ENCODE data around the gene RXFP1. TPM values are rescaled to one million over a fixed set of nuclear protein-coding genes. Genes with fewer than 3 reads are reported as not detected.
"Not testable (repeated sequence)": the region's sequence is repeated elsewhere in the genome, so short reads cannot be mapped to it uniquely, and the experiment has no call there.

The RXFP1 gene
- total RNA-seq, 1 experiment from 2014 or later, result not detected

DNA sequence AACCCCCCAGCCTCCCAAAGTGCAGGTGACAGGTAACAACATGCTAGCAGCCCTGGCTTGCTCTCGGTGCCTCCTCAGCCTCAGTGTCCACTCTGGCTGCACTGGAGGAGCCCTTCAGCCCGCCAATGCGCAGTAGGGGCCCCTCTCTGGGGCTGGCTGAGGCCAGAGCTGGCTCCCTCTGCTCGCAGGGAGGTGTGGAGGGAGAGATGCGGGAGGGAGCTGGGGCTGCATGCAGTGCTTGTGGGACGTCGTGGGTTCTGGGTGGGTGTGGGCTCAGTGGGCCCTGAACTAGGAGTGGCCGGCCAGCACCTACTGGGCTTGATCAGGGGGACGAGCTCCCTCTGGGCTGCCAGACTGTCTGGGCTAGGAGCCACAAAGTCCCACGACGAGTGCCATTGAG is 135.6 kb downstream of the RXFP1 start:
- Histone ChIP-seq H3K36me3 (ENCODE audit: control insufficient read depth, insufficient read depth, low read length) (no peaks in the 10 kb centered on the region), H3K4me1 (ENCODE audit: control insufficient read depth, insufficient read depth, low read length) (no peaks in the 10 kb centered on the region), H3K9me3 (ENCODE audit: control insufficient read depth, insufficient read depth, low read depth, low read length) (no peaks in the 10 kb centered on the region), H3K27me3 (ENCODE audit: control insufficient read depth, insufficient read depth, low read length) (no peaks in the 10 kb centered on the region), H3K27ac (ENCODE audit: low read length) (no peak overlapping the region), H3K4me3 (ENCODE audit: low read depth in 2 of 2, low read length in 2 of 2) (no peak overlapping the region)
- no peak for TF ChIP-seq POLR2AphosphoS5 (IDR thresholded peaks at IDR 0.05; ENCODE audit: low read depth, low read length)
- no peak for TF ChIP-seq SIN3A (IDR thresholded peaks at IDR 0.05; ENCODE audit: borderline replicate concordance, insufficient read depth, low read depth, low read length)
- TF ChIP-seq, protein P1, sequence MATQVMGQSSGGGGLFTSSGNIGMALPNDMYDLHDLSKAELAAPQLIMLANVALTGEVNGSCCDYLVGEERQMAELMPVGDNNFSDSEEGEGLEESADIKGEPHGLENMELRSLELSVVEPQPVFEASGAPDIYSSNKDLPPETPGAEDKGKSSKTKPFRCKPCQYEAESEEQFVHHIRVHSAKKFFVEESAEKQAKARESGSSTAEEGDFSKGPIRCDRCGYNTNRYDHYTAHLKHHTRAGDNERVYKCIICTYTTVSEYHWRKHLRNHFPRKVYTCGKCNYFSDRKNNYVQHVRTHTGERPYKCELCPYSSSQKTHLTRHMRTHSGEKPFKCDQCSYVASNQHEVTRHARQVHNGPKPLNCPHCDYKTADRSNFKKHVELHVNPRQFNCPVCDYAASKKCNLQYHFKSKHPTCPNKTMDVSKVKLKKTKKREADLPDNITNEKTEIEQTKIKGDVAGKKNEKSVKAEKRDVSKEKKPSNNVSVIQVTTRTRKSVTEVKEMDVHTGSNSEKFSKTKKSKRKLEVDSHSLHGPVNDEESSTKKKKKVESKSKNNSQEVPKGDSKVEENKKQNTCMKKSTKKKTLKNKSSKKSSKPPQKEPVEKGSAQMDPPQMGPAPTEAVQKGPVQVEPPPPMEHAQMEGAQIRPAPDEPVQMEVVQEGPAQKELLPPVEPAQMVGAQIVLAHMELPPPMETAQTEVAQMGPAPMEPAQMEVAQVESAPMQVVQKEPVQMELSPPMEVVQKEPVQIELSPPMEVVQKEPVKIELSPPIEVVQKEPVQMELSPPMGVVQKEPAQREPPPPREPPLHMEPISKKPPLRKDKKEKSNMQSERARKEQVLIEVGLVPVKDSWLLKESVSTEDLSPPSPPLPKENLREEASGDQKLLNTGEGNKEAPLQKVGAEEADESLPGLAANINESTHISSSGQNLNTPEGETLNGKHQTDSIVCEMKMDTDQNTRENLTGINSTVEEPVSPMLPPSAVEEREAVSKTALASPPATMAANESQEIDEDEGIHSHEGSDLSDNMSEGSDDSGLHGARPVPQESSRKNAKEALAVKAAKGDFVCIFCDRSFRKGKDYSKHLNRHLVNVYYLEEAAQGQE (IDR thresholded peaks at IDR 0.05; ENCODE audit: insufficient read depth in 1 of 2, low read depth in 2 of 2, low read length in 1 of 2), result no peak
- TF ChIP-seq, protein P2, sequence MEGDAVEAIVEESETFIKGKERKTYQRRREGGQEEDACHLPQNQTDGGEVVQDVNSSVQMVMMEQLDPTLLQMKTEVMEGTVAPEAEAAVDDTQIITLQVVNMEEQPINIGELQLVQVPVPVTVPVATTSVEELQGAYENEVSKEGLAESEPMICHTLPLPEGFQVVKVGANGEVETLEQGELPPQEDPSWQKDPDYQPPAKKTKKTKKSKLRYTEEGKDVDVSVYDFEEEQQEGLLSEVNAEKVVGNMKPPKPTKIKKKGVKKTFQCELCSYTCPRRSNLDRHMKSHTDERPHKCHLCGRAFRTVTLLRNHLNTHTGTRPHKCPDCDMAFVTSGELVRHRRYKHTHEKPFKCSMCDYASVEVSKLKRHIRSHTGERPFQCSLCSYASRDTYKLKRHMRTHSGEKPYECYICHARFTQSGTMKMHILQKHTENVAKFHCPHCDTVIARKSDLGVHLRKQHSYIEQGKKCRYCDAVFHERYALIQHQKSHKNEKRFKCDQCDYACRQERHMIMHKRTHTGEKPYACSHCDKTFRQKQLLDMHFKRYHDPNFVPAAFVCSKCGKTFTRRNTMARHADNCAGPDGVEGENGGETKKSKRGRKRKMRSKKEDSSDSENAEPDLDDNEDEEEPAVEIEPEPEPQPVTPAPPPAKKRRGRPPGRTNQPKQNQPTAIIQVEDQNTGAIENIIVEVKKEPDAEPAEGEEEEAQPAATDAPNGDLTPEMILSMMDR (IDR thresholded peaks at IDR 0.05), result no peak
- no peak for TF ChIP-seq TCF7L2 (IDR thresholded peaks at IDR 0.05; ENCODE audit: low read depth, low read length)
- no peak for DNase-seq (ENCODE audit: low read depth, low spot score)
- ChIA-PET POLR2A (no interaction called here), CTCF (no interaction called here)
- in situ Hi-C loops (cut with HindIII; ENCODE audit: low pct_unique_long_range_greater_than_20kb, low sequenced_read_pairs) (no loop called here), intact Hi-C loops (cut with micrococcal nuclease; ENCODE audit: unreplicated experiment) (no loop called here)
- BruUV-seq (replicated peaks), result no TSS peak
- no peak for ATAC-seq

DNA sequence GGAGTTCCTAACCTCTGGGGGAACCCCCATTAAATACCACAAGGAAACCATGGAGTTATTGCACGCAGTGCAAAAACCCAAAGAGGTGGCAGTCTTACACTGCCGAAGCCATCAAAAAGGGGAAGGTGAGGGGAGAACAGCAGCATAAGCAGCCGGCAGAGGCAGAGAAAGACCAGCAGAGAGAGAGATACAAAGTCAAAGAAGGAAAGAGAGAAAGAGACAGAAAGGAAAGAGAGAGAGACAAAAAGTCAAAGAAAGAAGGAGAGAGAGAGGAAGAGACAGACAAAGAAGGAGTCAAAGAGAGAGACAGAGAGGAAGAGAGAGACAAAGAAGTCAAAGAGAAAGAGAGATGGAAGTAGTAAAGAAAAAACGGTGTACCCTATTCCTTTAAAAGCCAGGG is 141.6 kb downstream of the RXFP1 start:
- H3K9me3 ChIP-seq (ENCODE audit: control insufficient read depth, insufficient read depth, low read depth, low read length); in situ Hi-C loops (cut with HindIII; ENCODE audit: low pct_unique_long_range_greater_than_20kb, low sequenced_read_pairs); ATAC-seq; BruUV-seq (replicated peaks); H3K27me3 ChIP-seq (ENCODE audit: control insufficient read depth, insufficient read depth, low read length); DNase-seq (ENCODE audit: low read depth, low spot score); intact Hi-C loops (cut with micrococcal nuclease; ENCODE audit: unreplicated experiment); H3K27ac ChIP-seq (ENCODE audit: low read length); H3K4me3 ChIP-seq (ENCODE audit: low read depth in 2 of 2, low read length in 2 of 2); POLR2A ChIA-PET; CTCF ChIA-PET; H3K36me3 ChIP-seq (ENCODE audit: control insufficient read depth, insufficient read depth, low read length); H3K4me1 ChIP-seq (ENCODE audit: control insufficient read depth, insufficient read depth, low read length): not testable (repeated sequence)

DNA sequence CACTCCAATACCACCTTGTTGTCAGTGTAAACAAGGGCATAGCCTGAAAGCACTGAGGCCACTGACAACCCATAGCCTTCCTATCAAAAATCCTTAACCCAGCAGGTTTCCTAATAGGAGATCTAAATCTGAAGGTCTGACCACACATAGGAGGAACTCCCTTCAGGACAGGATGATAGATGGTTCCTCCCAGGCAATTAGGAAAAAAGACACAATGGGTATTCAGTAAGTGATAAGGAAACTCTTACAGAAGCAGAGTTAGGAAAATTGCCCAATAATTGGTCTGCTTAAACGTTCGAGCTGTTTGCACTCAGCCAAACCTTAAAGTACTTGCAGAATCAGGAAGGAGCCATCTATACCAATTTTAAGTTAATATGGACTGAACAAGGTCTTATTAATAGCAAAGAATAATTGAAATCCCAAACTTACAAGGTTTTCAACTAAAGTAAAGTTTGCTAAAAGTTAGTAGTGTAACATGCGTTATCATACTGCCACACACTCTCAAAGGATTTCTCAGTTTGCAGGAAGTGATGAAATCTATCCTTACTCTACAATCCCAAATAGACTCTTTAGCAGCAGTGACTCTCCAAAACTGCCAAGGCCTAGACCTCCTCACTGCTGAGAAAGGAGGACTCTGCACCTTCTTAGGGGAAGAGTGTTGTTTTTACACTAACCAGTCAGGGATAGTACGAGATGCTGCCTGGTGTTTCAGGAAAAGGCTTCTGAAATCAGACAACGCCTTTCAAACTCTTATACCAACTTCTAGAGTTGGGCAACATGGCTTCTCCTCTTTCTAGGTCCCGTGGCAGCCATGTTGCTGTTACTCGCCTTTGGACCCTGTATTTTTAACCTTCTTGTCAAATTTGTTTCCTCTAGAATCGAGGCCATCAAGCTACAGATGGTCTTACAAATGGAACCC is 142.3 kb downstream of the RXFP1 start:
- intact Hi-C loops (cut with micrococcal nuclease; ENCODE audit: unreplicated experiment); H3K36me3 ChIP-seq (ENCODE audit: control insufficient read depth, insufficient read depth, low read length); BruUV-seq (replicated peaks); H3K27me3 ChIP-seq (ENCODE audit: control insufficient read depth, insufficient read depth, low read length); in situ Hi-C loops (cut with HindIII; ENCODE audit: low pct_unique_long_range_greater_than_20kb, low sequenced_read_pairs); H3K4me1 ChIP-seq (ENCODE audit: control insufficient read depth, insufficient read depth, low read length); H3K4me3 ChIP-seq (ENCODE audit: low read depth in 2 of 2, low read length in 2 of 2); H3K27ac ChIP-seq (ENCODE audit: low read length); CTCF ChIA-PET; DNase-seq (ENCODE audit: low read depth, low spot score); ATAC-seq; POLR2A ChIA-PET; H3K9me3 ChIP-seq (ENCODE audit: control insufficient read depth, insufficient read depth, low read depth, low read length): not testable (repeated sequence)
